MM.1S (cell line): ENCODE measurements around the gene NUP35.

Experiments
- DNase-seq: peaks from one replicate; pipeline ENCODE4 v3.0.0-alpha.2; 2015
- H2AFZ ChIP-seq: fragments of 300-600 bp; sonication (generic); 2 replicates; pipeline ENCODE4 v1.6.0; 2016; ENCODE audit warnings: antibody characterized with exemption, low read length
- H3F3A ChIP-seq: fragments of 300-600 bp; sonication (generic); 2 replicates; pipeline ENCODE4 v1.6.1; 2016; ENCODE audit warnings: mild to moderate bottlenecking, antibody characterized with exemption, low read length, moderate library complexity, mixed read lengths; ENCODE audit not compliant: insufficient read depth
- H3K27ac ChIP-seq: fragments of 300-600 bp; sonication (generic); 2 replicates; pipeline ENCODE4 v1.5.1; 2016; ENCODE audit warnings: mild to moderate bottlenecking, low read length
- H3K27me3 ChIP-seq: fragments of 300-600 bp; sonication (generic); replicated peaks from 2 replicates; pipeline ENCODE4 v1.6.0; 2016; ENCODE audit warnings: low read length; ENCODE audit not compliant: insufficient read depth
- H3K36me3 ChIP-seq: fragments of 300-600 bp; sonication (generic); replicated peaks from 2 replicates; pipeline ENCODE4 v1.6.1; 2016; ENCODE audit warnings: mild to moderate bottlenecking, low read length, mixed read lengths; ENCODE audit not compliant: insufficient read depth
- H3K4me1 ChIP-seq: fragments of 300-600 bp; sonication (generic); 2 replicates; pipeline ENCODE4 v1.6.1; 2016; ENCODE audit warnings: low read length, mixed read lengths
- H3K4me2 ChIP-seq: fragments of 300-600 bp; sonication (generic); 2 replicates; pipeline ENCODE4 v1.6.0; 2016; ENCODE audit warnings: low read depth, low read length
- H3K4me3 ChIP-seq: fragments of 300-600 bp; sonication (generic); 2 replicates; pipeline ENCODE4 v1.5.1; 2016; ENCODE audit warnings: low read length, mixed read lengths
- H3K79me2 ChIP-seq: fragments of 300-600 bp; sonication (generic); 2 replicates; pipeline ENCODE4 v1.6.1; 2016; ENCODE audit warnings: mixed run types, low read length, mixed read lengths
- H3K9ac ChIP-seq: fragments of 300-600 bp; sonication (generic); 2 replicates; pipeline ENCODE4 v1.6.1; 2016; ENCODE audit warnings: low read length, mixed read lengths
- H3K9me2 ChIP-seq: fragments of 300-600 bp; sonication (generic); replicated peaks from 2 replicates; pipeline ENCODE4 v1.6.1; 2016; ENCODE audit warnings: mild to moderate bottlenecking, low read length, mixed read lengths; ENCODE audit not compliant: insufficient read depth
- H3K9me3 ChIP-seq: fragments of 300-600 bp; sonication (generic); replicated peaks from 2 replicates; pipeline ENCODE4 v1.6.1; 2016; ENCODE audit warnings: mild to moderate bottlenecking, low read length, mixed read lengths; ENCODE audit not compliant: insufficient read depth
- H4K20me1 ChIP-seq: fragments of 300-600 bp; sonication (generic); 2 replicates; pipeline ENCODE4 v1.6.1; 2016; ENCODE audit warnings: mild to moderate bottlenecking, low read length, moderate library complexity, mixed read lengths; ENCODE audit not compliant: insufficient read depth
- CTCF ChIP-seq: fragments of 300-600 bp; sonication (generic); IDR thresholded peaks from 2 replicates; pipeline ENCODE4 v1.5.1; 2016; ENCODE audit warnings: antibody characterized with exemption, low read length, mixed read lengths
- EZH2 ChIP-seq: fragments of 300-600 bp; sonication (generic); optimal IDR thresholded peaks from 2 replicates; pipeline ENCODE3; 2017; ENCODE audit warnings: low read depth, mild to moderate bottlenecking, antibody characterized with exemption, low read length, mixed read lengths
- EZH2phosphoT487 ChIP-seq: fragments of 300-600 bp; sonication (generic); IDR thresholded peaks from 2 replicates; pipeline ENCODE4 v1.6.1; 2018; ENCODE audit warnings: antibody characterized with exemption, low read length

The NUP35 gene

GRCh38 chr2:183124222-183124956 lies at the start of gene NUP35:
Gene NUP35 (plus strand): TSS chr2:183124443. CDS start chr2:183124458, 15 bp downstream.
- Histone ChIP-seq H3K9ac (peak within 1 kb of the TSS; percentile 67), H3K4me2 (peak within 1 kb of the TSS; percentile 62), H3K9me3 (no peaks in the 10 kb centered on the region), H3K27me3 (no peaks in the 10 kb centered on the region), H3K79me2 (peaks cover 46% of the 10 kb centered on the region), H3K36me3 (0 out of 2 replicates have a peak, but pooled peaks cover 2% of the 10 kb centered on the region), H4K20me1 (no peaks in the 10 kb centered on the region), H2AFZ (peak within 1 kb of the TSS; percentile 76), H3K9me2 (no peaks in the 10 kb centered on the region), H3K4me3 (peak within 1 kb of the TSS; percentile 78), H3K4me1 (peaks cover 10% of the 10 kb centered on the region; the same call in 1 of the 2 replicates), H3F3A (peaks cover 9% of the 10 kb centered on the region; the same call in 1 of the 2 replicates), H3K27ac (peak within 1 kb of the TSS; percentile 82)
- DNase-seq = peak; percentile 93
- TF ChIP-seq EZH2 = no peak

- no peaks in the 10 kb centered on the region for H3K79me2 ChIP-seq
- H3K9me2 ChIP-seq = no peaks in the 10 kb centered on the region
- no peaks in the 10 kb centered on the region for H3K27me3 ChIP-seq
- peak overlapping the region; percentile 88 for H2AFZ ChIP-seq
- H4K20me1 ChIP-seq = no peaks in the 10 kb centered on the region
- peaks cover 4% of the 10 kb centered on the region; the same call in 1 of the 2 replicates for H3K4me1 ChIP-seq
- H3F3A ChIP-seq = no peaks in the 10 kb centered on the region
- no peak for DNase-seq
- H3K4me3 ChIP-seq = peak overlapping the region; percentile 70
- peak overlapping the region; percentile 36; the same call in 1 of the 2 replicates for H3K9ac ChIP-seq
- H3K36me3 ChIP-seq = no peaks in the 10 kb centered on the region
- no peak overlapping the region for H3K27ac ChIP-seq
- no peaks in the 10 kb centered on the region for H3K9me3 ChIP-seq
- H3K4me2 ChIP-seq = peak overlapping the region; percentile 87
- no peak for TF ChIP-seq EZH2phosphoT487
- TF ChIP-seq EZH2 = no peak
- TF ChIP-seq CTCF = no peak
Measured at GRCh38 chr2:183078163-183078463, 46.1 kb upstream of the NUP35 start.

GRCh38 chr2:183078464-183079138 lies 45.6 kb upstream of the NUP35 start, which contains the start of gene DUSP19:
Gene DUSP19 (plus strand): TSS chr2:183078747. CDS start chr2:183078934, 187 bp downstream.
- Histone ChIP-seq H3K79me2 (no peaks in the 10 kb centered on the region), H2AFZ (peak within 1 kb of the TSS; percentile 88), H3K9me3 (no peaks in the 10 kb centered on the region), H3K27ac (peak within 1 kb of the TSS; percentile 9; the same call in 1 of the 2 replicates), H3K9me2 (no peaks in the 10 kb centered on the region), H3K9ac (peak within 1 kb of the TSS; percentile 36; the same call in 1 of the 2 replicates), H4K20me1 (no peaks in the 10 kb centered on the region), H3K36me3 (no peaks in the 10 kb centered on the region), H3F3A (no peaks in the 10 kb centered on the region), H3K4me2 (peak within 1 kb of the TSS; percentile 87), H3K4me3 (peak within 1 kb of the TSS; percentile 70), H3K27me3 (no peaks in the 10 kb centered on the region), H3K4me1 (peaks cover 4% of the 10 kb centered on the region; the same call in 1 of the 2 replicates)
- TF ChIP-seq CTCF (no peak), EZH2 (no peak), EZH2phosphoT487 (no peak)
- DNase-seq = peak; percentile 94
